Karpas-422 (cell line): Measurements from ENCODE around the gene CHMP2B. TPM values are rescaled to one million over a fixed set of nuclear protein-coding genes. Genes with fewer than 3 reads are reported as not detected.

Experiments
- DNase-seq: peaks from one replicate; pipeline ENCODE4 v3.0.0-alpha.2; 2015
- H2AFZ ChIP-seq: fragments of 200-600 bp; sonication (generic); 2 replicates; pipeline ENCODE4 v1.6.1; 2014; ENCODE audit warnings: antibody characterized with exemption, low read length, mixed read lengths
- H3K27ac ChIP-seq: fragments of 200-600 bp; sonication (generic); 2 replicates; pipeline ENCODE4 v1.5.1; 2014; ENCODE audit warnings: mild to moderate bottlenecking, low read length, moderate library complexity
- H3K27me3 ChIP-seq: fragments of 200-600 bp; sonication (generic); 2 replicates; pipeline ENCODE4 v1.6.1; 2014; ENCODE audit warnings: low read length, mixed read lengths
- H3K36me3 ChIP-seq: fragments of 200-600 bp; sonication (generic); 2 replicates; pipeline ENCODE4 v1.6.1; 2014; ENCODE audit warnings: low read length, mixed read lengths; ENCODE audit not compliant: insufficient read depth
- H3K4me1 ChIP-seq: fragments of 200-600 bp; sonication (generic); 2 replicates; pipeline ENCODE4 v1.6.1; 2014; ENCODE audit warnings: mild to moderate bottlenecking, low read length, mixed read lengths
- H3K4me2 ChIP-seq: fragments of 200-600 bp; sonication (generic); 2 replicates; pipeline ENCODE4 v1.6.1; 2014; ENCODE audit warnings: low read length, low read depth, mild to moderate bottlenecking; ENCODE audit not compliant: poor library complexity, severe bottlenecking
- H3K4me3 ChIP-seq: fragments of 200-600 bp; sonication (generic); 2 replicates; pipeline ENCODE4 v1.5.1; 2014; ENCODE audit warnings: mild to moderate bottlenecking, antibody characterized with exemption, low read length, mixed read lengths
- H3K79me2 ChIP-seq: fragments of 200-600 bp; sonication (generic); 2 replicates; pipeline ENCODE4 v1.6.1; 2014; ENCODE audit warnings: mild to moderate bottlenecking, low read length, mixed read lengths
- H3K9ac ChIP-seq: fragments of 200-600 bp; sonication (generic); 2 replicates; pipeline ENCODE4 v1.6.0; 2014; ENCODE audit warnings: low read length
- H3K9me2 ChIP-seq: fragments of 200-600 bp; sonication (generic), shearing (Covaris generic); replicated peaks from 2 replicates; pipeline ENCODE4 v1.6.0; 2014; ENCODE audit warnings: mild to moderate bottlenecking, low read length, moderate library complexity; ENCODE audit not compliant: insufficient read depth
- H3K9me3 ChIP-seq: fragments of 300-700, 200-600 bp; sonication (generic); 2 replicates; pipeline ENCODE4 v1.6.1; 2014; ENCODE audit warnings: low read length, mixed read lengths
- H4K20me1 ChIP-seq: fragments of 200-600 bp; sonication (generic); 2 replicates; pipeline ENCODE4 v1.6.1; 2014; ENCODE audit warnings: mild to moderate bottlenecking, antibody characterized with exemption, low read length, low read depth; ENCODE audit not compliant: insufficient read depth
- total RNA-seq: library from RNA; depleted of rRNA; stranded (reverse); fragments of >200 nt; shearing (Covaris generic); gene quantifications from 2 replicates; pipeline ENCODE4 v1.2.3, GENCODE V29; 2014; ENCODE audit warnings: low replicate concordance

Gene CHMP2B
- total RNA-seq, 1 experiment from 2014 or later: 23.0 TPM

DNA sequence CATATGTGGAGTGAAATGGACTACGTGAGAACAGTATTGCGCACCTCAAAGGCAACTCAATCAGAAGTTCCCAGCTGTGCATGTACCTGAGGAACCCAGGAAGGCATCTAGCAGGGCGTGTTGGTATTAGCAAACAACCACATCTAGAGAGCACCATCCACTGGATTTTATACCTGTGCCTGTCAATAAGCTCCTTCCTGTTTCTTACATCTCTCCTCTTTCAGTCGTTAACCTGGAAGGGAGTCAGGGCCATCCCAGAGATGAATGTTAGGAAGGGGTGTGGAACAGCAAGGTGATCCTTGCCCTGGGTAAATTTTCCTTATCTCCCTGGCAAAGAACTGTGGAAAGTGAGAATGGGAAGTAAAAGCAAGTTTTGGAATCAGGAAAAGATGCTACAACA lies 29.6 kb upstream of the CHMP2B start:
- Histone ChIP-seq H3K79me2 (no peaks in the 10 kb centered on the region), H2AFZ (no peak overlapping the region)
- DNase-seq: no peak

DNA sequence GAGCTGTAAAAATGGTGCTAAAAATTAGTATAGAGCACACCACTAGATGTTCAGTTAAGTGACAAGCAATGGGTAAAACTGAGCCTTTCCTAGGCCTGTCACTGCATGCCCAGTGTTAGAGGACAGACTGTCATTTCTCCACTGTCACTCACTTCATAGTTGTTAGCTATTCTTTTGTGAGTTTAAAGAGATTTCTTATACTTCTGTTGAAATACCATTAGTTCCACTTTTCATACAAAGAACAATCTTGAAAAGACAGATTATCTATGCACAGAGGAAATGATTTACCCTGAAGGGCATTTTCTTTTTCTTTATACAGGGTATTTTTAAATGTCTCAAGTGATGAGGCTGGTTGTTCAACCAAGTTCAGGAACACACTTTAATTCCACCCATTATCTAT lies 28.3 kb upstream of the CHMP2B start:
- H3K4me3 ChIP-seq: no peak overlapping the region
- no peaks in the 10 kb centered on the region for H3K27me3 ChIP-seq
- no peaks in the 10 kb centered on the region for H3K4me1 ChIP-seq
- no peaks in the 10 kb centered on the region for H3K9me3 ChIP-seq
- H3K9me2 ChIP-seq: no peaks in the 10 kb centered on the region
- H3K4me2 ChIP-seq: no peak overlapping the region
- H3K27ac ChIP-seq: no peak overlapping the region
- H3K9ac ChIP-seq: no peak overlapping the region
- no peaks in the 10 kb centered on the region for H3K36me3 ChIP-seq
- H2AFZ ChIP-seq: no peak overlapping the region
- no peaks in the 10 kb centered on the region for H3K79me2 ChIP-seq
- DNase-seq: no peak
- no peaks in the 10 kb centered on the region for H4K20me1 ChIP-seq

More for the DNA sequence above, 29.6 kb upstream of the CHMP2B start:
- H3K4me3 ChIP-seq: no peak overlapping the region
- H3K9ac ChIP-seq: no peak overlapping the region
- no peak overlapping the region for H3K4me2 ChIP-seq
- H3K27me3 ChIP-seq: no peaks in the 10 kb centered on the region
- H3K27ac ChIP-seq: no peak overlapping the region
- H3K9me3 ChIP-seq: no peaks in the 10 kb centered on the region
- H3K4me1 ChIP-seq: no peaks in the 10 kb centered on the region
- no peaks in the 10 kb centered on the region for H3K36me3 ChIP-seq
- H4K20me1 ChIP-seq: no peaks in the 10 kb centered on the region
- H3K9me2 ChIP-seq: no peaks in the 10 kb centered on the region

GRCh38 chr3:87199628-87200027 lies 27.5 kb upstream of the CHMP2B start:
- H3K4me2 ChIP-seq: no peak overlapping the region
- no peak for DNase-seq
- no peaks in the 10 kb centered on the region for H4K20me1 ChIP-seq
- no peak overlapping the region for H3K4me3 ChIP-seq
- H3K9me3 ChIP-seq: no peaks in the 10 kb centered on the region
- H3K36me3 ChIP-seq: no peaks in the 10 kb centered on the region
- no peaks in the 10 kb centered on the region for H3K27me3 ChIP-seq
- no peaks in the 10 kb centered on the region for H3K4me1 ChIP-seq
- no peaks in the 10 kb centered on the region for H3K9me2 ChIP-seq
- no peaks in the 10 kb centered on the region for H3K79me2 ChIP-seq
- H2AFZ ChIP-seq: no peak overlapping the region
- H3K9ac ChIP-seq: no peak overlapping the region
- H3K27ac ChIP-seq: no peak overlapping the region

DNA sequence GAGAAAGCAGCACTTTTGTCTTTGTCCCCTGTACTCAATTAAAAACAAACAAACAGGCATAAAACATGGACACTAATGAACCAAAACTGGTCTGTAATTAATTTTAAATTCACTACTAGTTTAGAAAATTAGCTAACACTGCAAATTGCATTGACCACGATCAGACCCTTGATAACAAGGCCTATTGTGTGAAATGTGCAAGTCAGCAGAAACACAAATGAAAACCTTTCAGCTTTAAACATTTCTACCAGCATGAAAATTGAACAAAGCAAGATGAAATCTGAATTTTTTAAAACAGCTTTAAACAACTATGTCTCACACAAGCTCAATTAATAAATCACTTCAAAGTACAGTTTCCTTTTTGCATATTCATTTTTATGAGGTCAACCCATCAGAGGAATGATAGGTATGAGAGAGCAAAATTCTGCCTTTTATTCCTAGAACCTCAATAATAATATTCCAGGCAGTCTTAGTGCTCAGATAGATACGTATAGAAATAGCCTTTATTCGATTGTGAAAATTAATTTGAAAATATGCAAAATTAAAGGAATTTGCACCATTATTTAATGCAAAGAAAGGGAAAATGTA lies 27.0 kb upstream of the CHMP2B start:
- no peaks in the 10 kb centered on the region for H3K9me3 ChIP-seq
- H3K4me3 ChIP-seq: no peak overlapping the region
- H3K4me2 ChIP-seq: no peak overlapping the region
- no peaks in the 10 kb centered on the region for H3K27me3 ChIP-seq
- no peaks in the 10 kb centered on the region for H4K20me1 ChIP-seq
- no peaks in the 10 kb centered on the region for H3K36me3 ChIP-seq
- no peaks in the 10 kb centered on the region for H3K9me2 ChIP-seq
- no peak overlapping the region for H3K9ac ChIP-seq
- no peaks in the 10 kb centered on the region for H3K4me1 ChIP-seq
- no peak for DNase-seq
- H2AFZ ChIP-seq: no peak overlapping the region
- no peaks in the 10 kb centered on the region for H3K79me2 ChIP-seq
- no peak overlapping the region for H3K27ac ChIP-seq

DNA sequence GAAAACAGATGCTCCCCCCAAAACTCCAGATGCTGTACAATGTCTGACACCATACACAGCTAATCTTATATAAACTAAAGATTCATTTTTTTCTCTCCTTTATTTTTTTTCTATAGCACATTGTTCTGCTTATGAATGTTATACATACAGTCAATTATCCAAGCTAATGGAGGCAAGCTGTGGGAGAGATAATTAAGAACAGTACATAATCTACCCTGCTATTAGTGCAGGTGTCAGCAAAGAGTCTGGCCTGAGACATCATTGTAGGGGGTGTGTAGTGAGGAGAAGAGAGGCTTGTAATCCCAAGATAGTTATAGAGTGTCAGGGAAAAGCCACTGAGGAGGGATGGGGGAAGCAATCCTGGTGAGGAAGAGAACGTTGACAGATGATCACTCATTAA lies 25.4 kb upstream of the CHMP2B start:
- Histone ChIP-seq H2AFZ (no peak overlapping the region), H3K9me3 (no peaks in the 10 kb centered on the region), H3K4me1 (no peaks in the 10 kb centered on the region), H3K27ac (no peak overlapping the region), H4K20me1 (no peaks in the 10 kb centered on the region), H3K79me2 (no peaks in the 10 kb centered on the region), H3K36me3 (no peaks in the 10 kb centered on the region), H3K9me2 (no peaks in the 10 kb centered on the region; the same call in 1 of the 2 replicates), H3K4me2 (no peak overlapping the region), H3K27me3 (no peaks in the 10 kb centered on the region), H3K4me3 (no peak overlapping the region), H3K9ac (no peak overlapping the region)
- no peak for DNase-seq

GRCh38 chr3:87203809-87204208 lies 23.3 kb upstream of the CHMP2B start:
- no peak for DNase-seq
- Histone ChIP-seq H4K20me1 (no peaks in the 10 kb centered on the region), H3K4me1 (no peaks in the 10 kb centered on the region), H3K79me2 (no peaks in the 10 kb centered on the region), H3K9me2 (no peaks in the 10 kb centered on the region; the same call in 1 of the 2 replicates), H3K27me3 (no peaks in the 10 kb centered on the region), H2AFZ (no peak overlapping the region), H3K4me3 (no peak overlapping the region), H3K27ac (no peak overlapping the region), H3K9me3 (no peaks in the 10 kb centered on the region), H3K36me3 (no peaks in the 10 kb centered on the region), H3K4me2 (no peak overlapping the region), H3K9ac (no peak overlapping the region)

DNA sequence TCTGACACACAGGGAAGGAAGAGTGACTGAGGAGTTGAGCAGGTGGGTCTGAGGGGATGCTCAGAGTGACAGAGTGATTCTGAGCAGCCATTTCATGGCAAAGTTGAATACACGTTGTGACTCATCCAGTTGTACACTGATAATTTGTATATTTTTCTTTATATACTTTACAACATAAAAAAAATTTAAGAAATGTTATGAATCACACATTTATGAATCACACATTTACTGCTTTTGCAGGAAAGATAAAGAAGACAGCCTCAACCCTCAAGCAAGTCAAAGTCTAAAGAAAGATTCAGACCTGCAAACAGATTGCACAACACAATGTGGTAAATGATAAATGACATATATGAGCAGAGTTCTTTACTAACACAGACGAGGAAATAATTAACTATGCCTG lies 21.0 kb upstream of the CHMP2B start:
- Histone ChIP-seq H3K9me3 (no peaks in the 10 kb centered on the region), H4K20me1 (no peaks in the 10 kb centered on the region), H3K79me2 (no peaks in the 10 kb centered on the region), H2AFZ (no peak overlapping the region), H3K9me2 (no peaks in the 10 kb centered on the region; the same call in 1 of the 2 replicates), H3K4me2 (no peak overlapping the region), H3K36me3 (no peaks in the 10 kb centered on the region), H3K27ac (no peak overlapping the region), H3K9ac (no peak overlapping the region), H3K4me3 (no peak overlapping the region), H3K27me3 (no peaks in the 10 kb centered on the region), H3K4me1 (no peaks in the 10 kb centered on the region)
- DNase-seq: no peak

- Histone ChIP-seq H3K79me2 (no peaks in the 10 kb centered on the region), H3K4me1 (no peaks in the 10 kb centered on the region), H3K27me3 (no peaks in the 10 kb centered on the region), H3K9me2 (no peaks in the 10 kb centered on the region; the same call in 1 of the 2 replicates), H3K9me3 (no peaks in the 10 kb centered on the region), H2AFZ (no peak overlapping the region), H3K4me2 (no peak overlapping the region), H3K27ac (no peak overlapping the region), H3K9ac (no peak overlapping the region), H3K36me3 (no peaks in the 10 kb centered on the region), H4K20me1 (no peaks in the 10 kb centered on the region), H3K4me3 (no peak overlapping the region)
- no peak for DNase-seq
These were observed 20.5 kb upstream of the CHMP2B start for GRCh38 chr3:87206635-87207034.
